GM08714 (cell line): Measurements from ENCODE around the gene AK8.

ENCODE experiments used
- H3K4me3 ChIP-seq: fragments of 200-500 bp; sonication (Bioruptor generic); 2 replicates; pipeline ENCODE4 v1.5.1; 2014; ENCODE audit warnings: mild to moderate bottlenecking, low read length, inconsistent platforms
- ZNF274 ChIP-seq: IDR thresholded peaks from 2 replicates; pipeline ENCODE4 v1.6.1; 2012; ENCODE audit warnings: mild to moderate bottlenecking, low read depth, low read length

AK8 gene

DNA sequence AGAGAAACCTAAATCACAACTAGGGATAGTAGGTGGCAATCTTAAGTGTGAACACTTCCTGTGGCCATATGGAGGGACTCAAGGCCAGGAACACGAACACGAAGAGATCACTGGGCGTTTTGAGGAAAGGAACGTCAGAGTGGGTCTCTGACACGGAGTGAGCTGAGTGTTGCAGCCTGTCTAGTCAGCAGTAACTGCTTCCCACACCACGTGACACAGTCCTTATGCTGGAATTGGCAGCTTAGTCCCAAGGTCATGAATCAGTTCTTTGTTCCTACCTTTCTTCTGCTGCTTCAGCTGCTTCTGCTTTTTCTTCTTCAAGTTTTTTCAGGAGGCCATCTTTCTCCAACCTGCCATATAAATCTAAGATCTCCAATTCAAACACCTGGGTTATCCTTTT is 18.8 kb upstream of the AK8 start:
- TF ChIP-seq ZNF274, result no peak
- H3K4me3 ChIP-seq, result no peak overlapping the region

DNA sequence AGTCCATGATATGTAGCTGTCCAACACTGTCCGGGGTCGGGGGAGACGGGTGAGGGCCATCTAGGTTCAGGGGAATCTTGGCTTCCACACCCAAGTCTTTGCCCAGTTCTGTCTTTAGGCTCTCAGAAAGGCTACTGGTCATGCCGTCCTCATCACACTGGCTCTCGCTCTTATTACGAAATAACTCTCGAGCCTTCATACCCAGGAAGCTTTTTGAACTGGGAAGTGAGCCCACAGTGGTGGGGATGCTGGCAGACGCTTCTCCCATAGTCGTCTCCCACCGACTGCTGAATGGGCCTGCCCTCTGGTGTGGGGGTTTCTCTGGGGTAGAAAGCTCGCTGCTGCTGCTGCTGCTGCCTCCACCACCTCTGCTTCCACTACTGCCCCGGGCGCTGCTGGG is 18.2 kb upstream of the AK8 start:
- H3K4me3 ChIP-seq, result no peak overlapping the region
- no peak for TF ChIP-seq ZNF274

DNA sequence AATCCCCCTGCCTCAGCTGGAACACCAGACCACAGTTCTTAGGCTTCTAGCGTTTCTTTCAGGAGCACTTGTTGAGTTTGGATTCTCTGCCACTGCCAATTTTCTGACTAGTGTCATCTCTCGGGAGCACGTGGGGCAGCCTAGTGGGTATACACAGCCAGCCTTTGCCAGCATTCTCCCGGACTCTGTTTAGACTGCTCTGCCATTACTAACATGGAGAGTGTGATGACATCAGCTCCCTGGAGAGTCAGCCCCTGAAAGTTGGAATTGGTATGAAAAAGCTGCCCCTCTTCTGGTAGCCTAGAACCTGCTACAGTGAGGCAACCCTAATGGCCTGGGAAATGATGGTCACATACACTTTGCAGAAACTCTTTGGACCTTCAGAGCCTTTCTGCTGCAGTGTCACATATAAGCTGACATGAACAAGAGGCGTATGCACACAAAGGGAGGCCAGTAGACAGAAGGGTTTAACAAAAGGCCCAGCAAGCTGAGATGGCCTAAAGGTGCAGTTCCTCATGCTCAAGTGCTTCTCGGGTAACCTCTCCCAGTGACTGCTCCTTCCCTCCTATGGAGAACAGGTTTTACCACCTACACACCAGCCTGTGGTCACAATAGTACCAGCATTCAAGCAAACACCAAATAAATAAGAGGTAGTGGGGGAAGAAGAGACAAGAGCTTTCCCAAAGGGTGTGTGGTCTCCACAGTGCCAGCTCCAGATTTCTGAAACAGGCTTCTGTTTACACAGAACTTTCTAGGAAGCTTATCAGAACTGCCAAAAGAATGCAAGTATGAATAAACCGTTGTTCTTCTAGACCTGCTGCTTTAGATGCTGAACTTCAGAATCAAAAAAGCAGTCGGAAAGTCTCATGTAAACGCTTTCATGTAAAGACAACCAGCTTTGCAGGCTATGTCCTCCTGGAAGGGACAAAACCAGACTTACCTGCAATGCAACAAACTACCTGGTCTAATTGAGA is 17.1 kb upstream of the AK8 start:
- no peak for TF ChIP-seq ZNF274

DNA sequence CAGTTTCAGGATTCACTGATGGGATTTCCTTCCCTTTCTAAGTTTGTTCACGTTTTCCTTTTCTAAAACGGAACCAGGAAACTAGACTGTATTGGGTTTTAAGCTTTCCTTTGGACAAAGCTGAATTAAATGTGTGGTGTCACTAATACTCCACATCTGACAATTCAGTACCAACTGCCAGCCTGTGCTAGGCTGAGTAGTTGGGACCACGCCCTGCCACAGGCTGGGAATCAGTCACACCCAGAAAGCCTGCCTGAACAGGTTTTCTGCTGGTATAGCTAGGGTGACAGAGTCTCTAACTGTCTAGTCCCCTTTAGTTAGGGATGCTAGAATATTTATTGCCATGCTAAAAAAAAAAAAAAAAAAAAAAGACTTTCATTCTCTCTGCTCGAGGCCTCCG is 16.3 kb upstream of the AK8 start:
- no peak for TF ChIP-seq ZNF274
- H3K4me3 ChIP-seq, result no peak overlapping the region

More for the DNA sequence above, 17.1 kb upstream of the AK8 start:
- no peak overlapping the region for H3K4me3 ChIP-seq

DNA sequence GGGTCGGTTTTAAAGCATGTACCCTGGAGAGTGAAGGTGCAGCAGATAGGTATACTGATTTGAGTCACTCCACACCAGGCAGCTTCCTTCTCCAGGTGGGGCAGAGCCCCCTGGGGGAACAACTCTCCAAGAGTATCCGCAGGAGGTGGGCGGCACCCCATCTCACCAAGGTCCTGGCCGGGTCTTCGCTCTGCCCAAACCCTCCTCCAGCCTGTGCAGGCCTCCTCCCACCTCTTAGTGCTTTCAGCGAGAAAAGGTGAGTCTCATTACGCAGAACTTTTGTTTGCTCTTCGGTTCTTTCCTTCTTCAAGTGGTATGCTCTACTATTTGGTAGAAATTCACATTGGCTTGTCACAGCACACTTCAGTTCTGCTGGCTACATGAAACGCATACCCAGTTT is 14.3 kb upstream of the AK8 start:
- no peak for TF ChIP-seq ZNF274

DNA sequence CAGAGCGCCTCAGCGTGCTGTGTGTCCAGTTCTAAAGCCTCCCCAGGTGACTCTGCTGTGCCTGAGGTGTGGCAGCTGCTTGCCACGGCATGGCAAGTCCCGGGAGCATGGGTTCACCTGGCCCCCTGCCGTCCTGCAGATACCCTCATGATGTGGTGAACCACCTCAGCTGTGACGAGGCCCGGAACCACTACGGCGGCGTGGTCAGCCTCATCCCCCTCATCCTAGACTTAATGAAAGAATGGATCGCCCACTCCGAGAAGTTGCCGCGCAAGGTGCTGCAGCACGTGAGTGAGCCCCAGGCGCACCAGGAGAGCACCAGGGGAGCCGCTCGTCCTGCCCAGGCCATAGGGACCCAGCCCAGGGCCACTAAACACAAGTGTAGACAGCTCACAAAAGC is 10.1 kb upstream of the AK8 start:
- H3K4me3 ChIP-seq, result no peak overlapping the region; the same call in 1 of the 2 replicates
- TF ChIP-seq ZNF274, result no peak

More for the DNA sequence above, 14.3 kb upstream of the AK8 start:
- H3K4me3 ChIP-seq, result no peak overlapping the region

DNA sequence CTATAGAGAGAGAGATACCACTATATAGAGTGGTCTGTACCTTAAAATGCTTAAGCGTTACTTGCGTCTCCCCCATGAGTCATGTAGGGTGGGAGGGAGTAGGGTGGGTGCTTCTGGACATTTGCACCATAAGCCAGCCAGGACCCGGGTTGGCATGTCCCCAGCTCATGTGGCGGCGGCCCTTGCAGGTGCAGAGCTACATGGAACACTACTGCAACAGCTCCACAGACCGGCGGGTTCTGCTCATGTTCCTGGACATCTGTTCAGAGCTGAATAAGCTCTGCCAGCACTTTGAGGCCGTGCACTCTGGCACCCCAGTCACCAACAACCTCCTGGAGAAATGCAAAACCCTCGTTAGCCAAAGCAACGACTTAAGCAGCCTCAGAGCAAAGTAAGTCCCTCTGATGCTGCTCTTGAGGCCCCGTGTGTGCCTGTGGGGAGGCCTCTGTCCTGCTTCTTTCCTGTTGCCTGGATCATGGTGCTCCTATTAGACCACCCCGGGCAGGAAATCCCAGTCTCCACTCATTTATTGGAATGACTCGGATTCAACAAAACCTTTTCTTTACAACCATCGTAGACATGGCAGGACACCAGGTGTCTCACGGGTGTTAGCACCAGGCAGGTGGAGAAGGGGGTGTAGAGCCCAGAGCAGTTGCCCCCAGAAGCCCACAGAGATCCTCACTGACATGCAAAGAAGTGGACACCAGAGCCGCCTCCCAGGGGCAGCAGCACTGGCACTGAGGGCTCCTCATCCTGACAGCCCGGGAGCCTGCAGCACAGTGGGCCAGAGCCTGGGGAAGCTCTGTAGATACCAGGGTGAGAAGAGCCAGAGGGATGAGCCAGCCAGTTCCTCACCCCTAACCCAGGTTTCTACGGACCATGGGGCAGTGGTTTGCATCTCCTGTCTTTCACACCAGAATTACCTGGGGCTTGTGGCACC is 9.4 kb upstream of the AK8 start:
- no peak for TF ChIP-seq ZNF274
- H3K4me3 ChIP-seq, result no peak overlapping the region

DNA sequence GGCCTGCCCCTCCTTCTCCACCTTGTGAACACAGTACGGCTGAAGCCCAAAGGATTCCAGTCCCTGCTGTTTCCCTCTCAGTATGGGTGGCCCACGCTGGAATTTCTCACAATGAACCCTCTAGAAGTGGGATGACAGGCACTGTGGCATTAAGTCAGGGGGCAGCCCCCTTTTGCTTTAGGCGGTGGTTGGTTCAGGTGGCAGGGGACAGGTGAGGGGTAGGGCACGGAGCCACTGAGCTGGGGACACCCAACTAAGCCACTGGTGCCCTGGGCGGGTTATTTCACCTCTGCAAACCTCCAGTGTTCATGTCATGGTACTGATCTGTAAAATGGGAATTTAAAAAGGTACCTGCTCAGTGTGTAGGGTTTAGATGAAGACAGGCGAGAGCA is 8.2 kb upstream of the AK8 start:
- TF ChIP-seq ZNF274, result no peak
- no peak overlapping the region for H3K4me3 ChIP-seq

DNA sequence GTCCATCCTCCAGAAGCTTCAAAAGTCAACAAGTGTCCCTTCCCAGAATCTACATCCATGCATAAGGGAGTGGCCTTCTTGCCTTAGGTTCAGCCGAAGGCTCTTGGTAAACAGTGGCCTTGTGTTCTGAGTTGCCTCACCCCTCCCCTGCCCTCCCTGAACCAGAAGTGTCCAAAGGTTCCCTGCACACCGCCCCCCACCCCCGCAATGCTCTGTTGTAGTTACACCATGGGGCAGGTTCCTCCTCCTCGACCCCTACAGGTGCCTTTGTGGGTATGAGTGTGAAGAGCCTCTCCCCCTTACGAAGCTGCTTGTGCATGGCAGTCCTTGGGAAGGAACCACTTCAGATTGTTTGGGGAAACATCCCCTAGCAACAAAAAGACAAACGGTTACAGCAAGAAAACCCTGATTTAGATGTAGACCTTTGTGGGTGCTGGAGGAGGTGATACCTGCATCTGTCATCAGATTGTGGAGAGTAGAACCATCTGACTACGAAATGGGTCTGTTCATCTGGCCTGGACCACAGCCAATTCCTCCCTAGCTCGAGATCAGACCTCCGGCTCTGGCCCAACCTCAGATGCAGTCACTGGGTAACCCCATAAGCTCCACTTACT is 7.7 kb upstream of the AK8 start:
- TF ChIP-seq ZNF274, result no peak

DNA sequence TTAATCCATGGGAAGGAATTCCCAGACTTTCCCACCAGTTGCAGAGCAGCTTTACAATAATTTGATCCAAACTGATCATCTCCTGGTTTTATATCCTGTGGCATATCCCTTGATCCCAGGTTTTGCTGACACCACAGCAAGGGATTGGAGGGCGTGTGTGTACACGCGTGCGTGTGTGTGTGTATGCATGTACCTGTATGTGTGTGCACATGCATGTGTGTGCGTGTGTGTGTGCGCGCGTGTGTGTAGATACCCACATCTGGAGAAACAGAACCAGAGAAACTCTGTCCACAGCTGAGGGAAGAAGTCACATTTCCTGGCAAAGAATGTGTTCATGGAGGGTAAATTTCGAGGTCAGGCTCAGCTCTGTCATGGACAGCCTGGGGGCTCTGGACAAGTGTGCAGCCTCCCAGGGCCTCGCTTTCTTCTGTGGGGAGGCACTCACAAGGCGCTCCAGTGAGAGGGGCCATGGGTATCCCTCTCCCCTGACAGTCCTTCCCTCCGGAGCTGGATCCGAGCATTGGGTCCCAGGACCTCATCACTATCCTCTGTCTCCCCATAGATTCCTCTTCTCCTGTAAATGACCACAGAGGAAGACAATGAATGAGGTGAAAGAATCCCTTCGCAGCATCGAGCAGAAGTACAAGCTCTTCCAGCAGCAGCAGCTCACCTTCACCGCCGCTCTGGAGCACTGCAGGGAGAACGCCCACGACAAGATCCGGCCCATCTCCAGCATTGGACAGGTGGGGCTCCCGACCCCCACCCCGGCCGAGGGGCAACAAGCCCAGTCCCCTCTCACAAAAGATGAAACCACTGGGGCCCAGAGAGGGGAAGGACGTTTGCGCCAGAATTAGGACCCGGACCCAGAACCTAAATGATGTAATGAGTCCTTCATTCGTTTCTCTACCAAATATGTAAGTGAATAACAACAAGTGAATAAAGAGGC is 5.5 kb upstream of the AK8 start:
- TF ChIP-seq ZNF274, result no peak

More for the DNA sequence above, 7.7 kb upstream of the AK8 start:
- no peak overlapping the region for H3K4me3 ChIP-seq

DNA sequence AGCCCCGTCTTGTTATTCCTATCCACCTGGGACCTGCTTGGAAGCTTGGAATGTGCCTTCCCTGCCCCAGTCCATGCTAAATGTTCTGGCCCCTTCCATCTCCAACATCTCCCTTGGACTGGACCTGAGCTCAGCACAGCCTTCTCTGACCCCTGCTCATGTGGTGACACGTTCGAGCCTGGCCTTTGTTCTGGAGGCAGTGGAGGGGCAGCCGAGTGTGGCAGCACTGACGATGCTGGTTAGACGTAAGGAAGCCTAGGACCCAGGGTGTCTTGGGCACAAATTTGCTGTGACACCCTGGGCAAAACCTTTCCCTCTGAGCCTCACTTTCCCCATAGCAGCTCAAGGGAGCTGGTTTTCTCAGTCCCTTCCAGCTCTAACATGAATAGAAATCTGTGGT is 4.5 kb upstream of the AK8 start:
- TF ChIP-seq ZNF274, result no peak
- no peak overlapping the region for H3K4me3 ChIP-seq

More for the DNA sequence above, 5.5 kb upstream of the AK8 start:
- no peak overlapping the region for H3K4me3 ChIP-seq

DNA sequence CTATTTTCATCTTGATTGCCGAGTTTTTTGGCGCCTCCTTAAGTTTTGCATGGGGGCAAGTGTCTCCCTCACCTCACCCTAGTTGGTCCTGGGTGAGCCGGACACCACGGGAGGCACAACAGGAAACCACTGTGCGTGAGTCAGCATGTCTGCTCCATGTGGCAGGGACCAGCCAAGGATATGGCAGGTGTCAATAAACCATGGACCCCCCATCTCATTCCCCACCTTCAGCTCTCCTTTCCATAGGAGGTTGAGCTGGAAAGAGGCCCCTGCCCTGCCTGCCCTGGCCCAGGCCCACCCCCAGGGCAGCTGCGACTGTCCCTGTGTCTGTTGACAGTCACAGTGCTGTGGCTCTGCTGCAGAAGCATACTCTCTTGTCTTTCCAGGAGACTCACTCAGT is 3.7 kb upstream of the AK8 start:
- TF ChIP-seq ZNF274, result no peak

DNA sequence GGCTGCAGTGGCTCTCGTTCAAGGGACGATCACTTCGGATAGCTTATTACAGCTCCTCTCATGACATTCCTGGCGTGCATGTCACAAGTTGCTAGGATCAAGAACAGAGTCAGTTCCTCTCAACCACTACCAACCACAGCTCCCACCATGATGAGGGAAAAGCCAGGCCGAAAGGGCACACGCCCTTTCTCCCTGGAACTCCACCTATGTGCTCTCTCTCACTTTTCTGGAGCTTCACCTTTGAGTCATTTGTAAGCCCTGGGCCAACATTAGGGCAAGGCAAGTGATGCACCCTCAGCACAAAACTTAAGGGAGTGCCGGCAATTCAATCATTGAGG is 2.2 kb upstream of the AK8 start:
- no peak for TF ChIP-seq ZNF274
- H3K4me3 ChIP-seq, result no peak overlapping the region

More for the DNA sequence above, 3.7 kb upstream of the AK8 start:
- H3K4me3 ChIP-seq, result no peak overlapping the region
